K562 (cell line): Measurements from ENCODE around the gene MGP. TPM values are rescaled to one million over a fixed set of nuclear protein-coding genes. Genes with fewer than 3 reads are reported as not detected.

Experiments used
- ATAC-seq: fragments of 200-7000 bp; cut with Tn5 transposase; 3 replicates; pipeline ENCODE4 v1.9.1; 2020; ENCODE audit warnings: moderate library complexity
- BruUV-seq: library from RNA; stranded (reverse); fragments of 400-500 nt; replicated peaks from 2 replicates; lab custom pipeline; 2021; lab: Mats Ljungman, UMichigan
- CTCF ChIA-PET: fragments of 300-600 bp; formaldehyde crosslinking; extraction: SDS; loops from one replicate; lab custom pipeline; 2021; ENCODE audit warnings: low intra/inter-chr PET ratio; lab: Yijun Ruan, JAX
- POLR2A ChIA-PET: fragments of 300-600, 350-650 bp; sonication (Branson Sonifier 250); formaldehyde crosslinking; extraction: SDS; loops from one replicate; lab custom pipeline; 2021; ENCODE audit warnings: antibody characterized with exemption, inconsistent platforms; lab: Yijun Ruan, JAX
- DNase-seq, 4 experiments: peaks; one replicate each; pipeline versions ENCODE4 v3.0.0 to v3.0.0-alpha.2; 2011 to 2018; ENCODE audit warnings: low spot score in 3 of 4, mixed read lengths in 3 of 4; ENCODE audit errors: extremely low read depth in 1 of 4
- FAIRE-seq: peaks from 2 replicates; lab custom pipeline; 2011; peaks lifted over from hg19 to GRCh38; lab: Jason Lieb, UNC
- H2AFZ ChIP-seq: 2 replicates; pipeline ENCODE4 v1.6.0; 2011; ENCODE audit warnings: low read depth, low read length, control low read depth, inconsistent platforms
- H3K27ac ChIP-seq: fragments of 200-600 bp; 3 replicates; pipeline ENCODE4 v1.8.0; 2011; ENCODE audit warnings: low read depth, mild to moderate bottlenecking, control low read depth, inconsistent platforms, low read length, moderate library complexity, mixed read lengths; ENCODE audit errors: extremely low read depth
- H3K27me3 ChIP-seq, 2 experiments: fragments of 300-600 bp in 1 of 2; 2 replicates in 1 of 2; 3 replicates in 1 of 2; pipeline versions ENCODE4 v1.6.0 to v1.8.0; 2011; ENCODE audit warnings: inconsistent platforms in 2 of 2, low read length in 2 of 2, mild to moderate bottlenecking in 1 of 2, mixed read lengths in 1 of 2, moderate library complexity in 1 of 2; ENCODE audit not compliant: control insufficient read depth in 2 of 2, insufficient read depth in 2 of 2
- H3K36me3 ChIP-seq: fragments of 300-600 bp; 3 replicates; pipeline ENCODE4 v1.8.0; 2011; ENCODE audit warnings: mild to moderate bottlenecking, low read length, inconsistent platforms; ENCODE audit not compliant: control insufficient read depth, insufficient read depth
- H3K4me1 ChIP-seq, 2 experiments: fragments of 200-600 bp in 1 of 2; replicated peaks in 1 of 2; 2 replicates in 1 of 2; 3 replicates in 1 of 2; pipeline versions ENCODE4 v1.5.1 to v1.8.0; 2011; ENCODE audit warnings: inconsistent platforms in 2 of 2, low read length in 2 of 2, mild to moderate bottlenecking in 1 of 2, mixed read lengths in 1 of 2, moderate library complexity in 1 of 2; ENCODE audit not compliant: control insufficient read depth in 2 of 2, insufficient read depth in 2 of 2
- H3K4me2 ChIP-seq: 2 replicates; pipeline ENCODE4 v1.6.1; 2011; ENCODE audit warnings: low read length, control low read depth, inconsistent platforms, mixed read lengths; ENCODE audit not compliant: insufficient read depth
- H3K4me3 ChIP-seq: fragments of 200-600 bp; sonication (generic), shearing (Covaris generic); 2 replicates; pipeline ENCODE4 v1.5.1; 2016; ENCODE audit warnings: control low read depth, inconsistent platforms
- H3K79me2 ChIP-seq: fragments of 200-600 bp; 3 replicates; pipeline ENCODE4 v1.8.0; 2011; ENCODE audit warnings: low read length, inconsistent platforms; ENCODE audit not compliant: control insufficient read depth, insufficient read depth
- H3K9ac ChIP-seq, 2 experiments: 2 replicates each; pipeline versions ENCODE4 v1.6.0 to v1.6.1; 2011; ENCODE audit warnings: low read depth in 2 of 2, low read length in 2 of 2, control low read depth in 1 of 2, inconsistent platforms in 1 of 2, mild to moderate bottlenecking in 1 of 2, mixed read lengths in 1 of 2; ENCODE audit not compliant: insufficient read depth in 1 of 2
- H3K9me1 ChIP-seq: one replicate; pipeline ENCODE4 v1.6.0; 2011; ENCODE audit warnings: inconsistent platforms, mild to moderate bottlenecking, low read length, moderate library complexity; ENCODE audit not compliant: control insufficient read depth, insufficient read depth
- H3K9me3 ChIP-seq: replicated peaks from 2 replicates; pipeline ENCODE4 v1.5.1; 2011; ENCODE audit warnings: low read depth, low read length, inconsistent platforms; ENCODE audit not compliant: control insufficient read depth, insufficient read depth
- H4K20me1 ChIP-seq: replicated peaks from 2 replicates; pipeline ENCODE4 v1.6.1; 2011; ENCODE audit warnings: low read length, inconsistent platforms, mixed read lengths; ENCODE audit not compliant: control insufficient read depth, insufficient read depth
- CBFA2T3 ChIP-seq: fragments of 450-650 bp; IDR thresholded peaks from 2 replicates; pipeline ENCODE4 v1.6.1; 2017
- CEBPB ChIP-seq: fragments of 450-650 bp; IDR thresholded peaks from 2 replicates; pipeline ENCODE4 v1.6.1; 2016; ENCODE audit warnings: missing genetic modification characterization, missing compliant biosample characterization
- CHCHD3 ChIP-seq: fragments of 250-450 bp; sonication (Bioruptor Pico); IDR thresholded peaks from 2 replicates; pipeline ENCODE4 v2.1.2; 2022; ENCODE audit warnings: mild to moderate bottlenecking
- CHD1 ChIP-seq: fragments of 200-600 bp; sonication (generic); IDR thresholded peaks from one replicate; pipeline ENCODE4 v1.6.1; 2012; ENCODE audit warnings: mild to moderate bottlenecking, moderate library complexity, low read length, inconsistent platforms
- CREB5 ChIP-seq: fragments of 250-450 bp; sonication (Bioruptor Pico); IDR thresholded peaks from 2 replicates; pipeline ENCODE4 v1.5.0; 2020; ENCODE audit warnings: mild to moderate bottlenecking
- DPF2 ChIP-seq: fragments of 450-650 bp; IDR thresholded peaks from 2 replicates; pipeline ENCODE4 v1.6.1; 2016
- EP300 ChIP-seq: IDR thresholded peaks from 2 replicates; pipeline ENCODE4 v1.6.1; 2012; ENCODE audit warnings: low read length, improper control_type of control experiment
- GABPB2 ChIP-seq: fragments of 250-450 bp; sonication (Bioruptor Pico); conservative IDR thresholded peaks from 2 replicates; pipeline ENCODE4 v1.5.1; 2021; ENCODE audit warnings: mild to moderate bottlenecking
- KDM1A ChIP-seq, 2 experiments: fragments of 450-650 bp; IDR thresholded peaks; 2 replicates each; pipeline ENCODE4 v1.6.1; 2016; ENCODE audit warnings: mild to moderate bottlenecking in 2 of 2
- LARP7 ChIP-seq: fragments of 450-650 bp; IDR thresholded peaks from 2 replicates; pipeline ENCODE4 v1.6.1; 2016
- POLR2AphosphoS5 ChIP-seq: IDR thresholded peaks from 2 replicates; pipeline ENCODE4 v1.6.1; 2011; ENCODE audit warnings: mild to moderate bottlenecking, low read depth, low read length, moderate library complexity; ENCODE audit not compliant: control insufficient read depth, insufficient read depth
- SMAD3 ChIP-seq: fragments of 450-650 bp; formaldehyde crosslinking; conservative IDR thresholded peaks from 2 replicates; pipeline ENCODE4 v1.4.0; 2020; ENCODE audit warnings: mild to moderate bottlenecking
- SMAD4 ChIP-seq: fragments of 250-450 bp; sonication (Bioruptor Pico); conservative IDR thresholded peaks from 2 replicates; pipeline ENCODE4 v1.8.0; 2021; ENCODE audit warnings: inconsistent platforms, mild to moderate bottlenecking, moderate library complexity
- TAL1 ChIP-seq: fragments of 450-650 bp; IDR thresholded peaks from 2 replicates; pipeline ENCODE4 v1.6.1; 2016; ENCODE audit warnings: mild to moderate bottlenecking
- TCF3 ChIP-seq: sonication (generic); formaldehyde crosslinking; IDR thresholded peaks from 2 replicates; pipeline ENCODE4 v1.4.0; 2020; ENCODE audit warnings: mild to moderate bottlenecking, missing genetic modification reagents
- THAP7 ChIP-seq: fragments of 250-450 bp; sonication (Bioruptor Pico); IDR thresholded peaks from 2 replicates; pipeline ENCODE4 v1.5.0; 2021
- ZNF133 ChIP-seq: fragments of 250-450 bp; sonication (Bioruptor Pico); IDR thresholded peaks from 2 replicates; pipeline ENCODE4 v1.4.0; 2020; ENCODE audit warnings: mild to moderate bottlenecking
- ZNF212 ChIP-seq: fragments of 450-650 bp; formaldehyde crosslinking; IDR thresholded peaks from 2 replicates; pipeline ENCODE4 v1.4.0; 2020; ENCODE audit warnings: mild to moderate bottlenecking
- WGBS: fragments of 100-300 bp; shearing (Covaris generic); methylation state at CpG from one replicate; pipeline ENCODE4 v1.1.6; 2016; ENCODE audit warnings: low coverage, mixed read lengths; ENCODE audit not compliant: insufficient coverage; ENCODE audit errors: missing lambda C conversion rate; 5-methylcytosine and 5-hydroxymethylcytosine counted together
- in situ Hi-C: fragments of 300-500 bp; cut with MboI; formaldehyde crosslinking; loops from 4 replicates; pipeline ENCODE4 v1.15.0; 2018; ENCODE audit warnings: inconsistent platforms, mixed read lengths
- intact Hi-C: fragments of 100-400 bp; cut with micrococcal nuclease; formaldehyde crosslinking; loops from 2 replicates; pipeline ENCODE4 v1.14.2; 2022
- polyA plus RNA-seq, 8 experiments: library from polyadenylated mRNA; depleted of rRNA in 4 of 8; stranded (reverse) in 5 of 8; unstranded in 3 of 8; fragments of >200 nt; fragmentation: Nextera tagmentation in 2 of 8; fragmentation: Illumina TruSeq in 1 of 8; extraction: Ambion mirVana in 2 of 8; extraction: Trizol in 1 of 8; gene quantifications; 2 replicates each; pipeline versions ENCODE4 v1.2.1 to v1.2.3, GENCODE V29; 2011 to 2014; ENCODE audit warnings: inconsistent platforms in 1 of 8, missing spikeins in 1 of 8
- total RNA-seq, 7 experiments: library from RNA; depleted of rRNA in 6 of 7; stranded (reverse); fragments of >200 nt in 6 of 7; fragmentation: Illumina TruSeq in 2 of 7; extraction: Trizol in 2 of 7; gene quantifications; 2 replicates each; pipeline versions ENCODE4 v1.2.1 to v1.2.3, GENCODE V29; 2011 to 2021; ENCODE audit warnings: low replicate concordance in 1 of 7
- TF ChIP-seq, protein P1 (sequence below), 2 experiments: fragments of 450-650 bp; IDR thresholded peaks; 2 replicates each; pipeline ENCODE4 v1.6.1; 2018; ENCODE audit warnings: mild to moderate bottlenecking in 2 of 2, low read depth in 1 of 2; ENCODE audit not compliant: partially characterized antibody in 2 of 2

Gene MGP
- total and polyA plus RNA-seq, 9 of the 15 experiments (the other 6 are each of a cell fraction or from before 2014, with no cell fraction given) = 1.2 TPM; not detected in 8

- FAIRE-seq = no peak
- no peaks in the 10 kb centered on the region for H4K20me1 ChIP-seq
- TF ChIP-seq CREB5 (no peak), DPF2 (peak; percentile 59; the same call in 1 of the 2 replicates), EP300 (peak; percentile 32; the same call in 1 of the 2 replicates), THAP7 (CRISPR knock-in tag) (no peak), KDM1A (IDR thresholded peaks at IDR 0.05) (peak in 1 of 2 experiments; percentile 26; a peak in 1 of 4 replicates), CBFA2T3 (peak; percentile 86), ZNF133 (CRISPR knock-in tag) (no peak), CEBPB (tag) (peak; percentile 24; the same call in 1 of the 2 replicates), CHD1 (no peak), SMAD4 (0 out of 2 replicates have a peak, but pooled peaks have one; percentile 20), TCF3 (CRISPR knock-in tag) (0 out of 2 replicates have a peak, but pooled peaks have one; percentile 12), ZNF212 (CRISPR knock-in tag) (no peak), GABPB2 (no peak), SMAD3 (CRISPR knock-in tag) (no peak), CHCHD3 (CRISPR knock-in tag) (no peak), LARP7 (no peak), TAL1 (peak; percentile 64; the same call in 1 of the 2 replicates), POLR2AphosphoS5 (0 out of 2 replicates have a peak, but pooled peaks have one; percentile 22)
- TF ChIP-seq, protein P1, sequence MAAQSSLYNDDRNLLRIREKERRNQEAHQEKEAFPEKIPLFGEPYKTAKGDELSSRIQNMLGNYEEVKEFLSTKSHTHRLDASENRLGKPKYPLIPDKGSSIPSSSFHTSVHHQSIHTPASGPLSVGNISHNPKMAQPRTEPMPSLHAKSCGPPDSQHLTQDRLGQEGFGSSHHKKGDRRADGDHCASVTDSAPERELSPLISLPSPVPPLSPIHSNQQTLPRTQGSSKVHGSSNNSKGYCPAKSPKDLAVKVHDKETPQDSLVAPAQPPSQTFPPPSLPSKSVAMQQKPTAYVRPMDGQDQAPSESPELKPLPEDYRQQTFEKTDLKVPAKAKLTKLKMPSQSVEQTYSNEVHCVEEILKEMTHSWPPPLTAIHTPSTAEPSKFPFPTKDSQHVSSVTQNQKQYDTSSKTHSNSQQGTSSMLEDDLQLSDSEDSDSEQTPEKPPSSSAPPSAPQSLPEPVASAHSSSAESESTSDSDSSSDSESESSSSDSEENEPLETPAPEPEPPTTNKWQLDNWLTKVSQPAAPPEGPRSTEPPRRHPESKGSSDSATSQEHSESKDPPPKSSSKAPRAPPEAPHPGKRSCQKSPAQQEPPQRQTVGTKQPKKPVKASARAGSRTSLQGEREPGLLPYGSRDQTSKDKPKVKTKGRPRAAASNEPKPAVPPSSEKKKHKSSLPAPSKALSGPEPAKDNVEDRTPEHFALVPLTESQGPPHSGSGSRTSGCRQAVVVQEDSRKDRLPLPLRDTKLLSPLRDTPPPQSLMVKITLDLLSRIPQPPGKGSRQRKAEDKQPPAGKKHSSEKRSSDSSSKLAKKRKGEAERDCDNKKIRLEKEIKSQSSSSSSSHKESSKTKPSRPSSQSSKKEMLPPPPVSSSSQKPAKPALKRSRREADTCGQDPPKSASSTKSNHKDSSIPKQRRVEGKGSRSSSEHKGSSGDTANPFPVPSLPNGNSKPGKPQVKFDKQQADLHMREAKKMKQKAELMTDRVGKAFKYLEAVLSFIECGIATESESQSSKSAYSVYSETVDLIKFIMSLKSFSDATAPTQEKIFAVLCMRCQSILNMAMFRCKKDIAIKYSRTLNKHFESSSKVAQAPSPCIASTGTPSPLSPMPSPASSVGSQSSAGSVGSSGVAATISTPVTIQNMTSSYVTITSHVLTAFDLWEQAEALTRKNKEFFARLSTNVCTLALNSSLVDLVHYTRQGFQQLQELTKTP (IDR thresholded peaks at IDR 0.05; ENCODE audit: low read depth in 1 of 2, partially characterized antibody in 2 of 2) = no peak
These were observed 11.0 kb upstream of the MGP start for GRCh38 chr12:14896521-14897169.

More at GRCh38 chr12:14896521-14897169, 11.0 kb upstream of the MGP start:
- Histone ChIP-seq H3K4me3 (no peak overlapping the region), H3K36me3 (no peaks in the 10 kb centered on the region), H2AFZ (no peak overlapping the region), H3K4me2 (no peak overlapping the region), H3K9me1 (no peaks in the 10 kb centered on the region), H3K27me3 (peaks cover 0 to 3% of the 10 kb centered on the region in 2 experiments; a peak in 1 of 5 replicates), H3K27ac (no peak overlapping the region), H3K4me1 (no peaks in the 10 kb centered on the region; a peak in 1 of 5 replicates), H3K9me3 (no peaks in the 10 kb centered on the region), H3K9ac (no peak overlapping the region), H3K79me2 (no peaks in the 10 kb centered on the region)
- no peak for ATAC-seq
- ChIA-PET CTCF (no interaction called here), POLR2A (no interaction called here)
- intact Hi-C loops = no loop called here
- 1% methylated on average over 7 of the region's 7 CpGs for WGBS
- BruUV-seq = no TSS peak
- in situ Hi-C loops = no loop called here
- DNase-seq = peak in 2 of 4 experiments; percentile 4 to 55
